DND-41 (cell line): ENCODE results near the gene TBX20.
"Not testable (repeated sequence)": the region's sequence is repeated elsewhere in the genome, so short reads cannot be mapped to it uniquely, and the experiment has no call there.

ENCODE experiments used
- EZH2 ChIP-seq: IDR thresholded peaks from 3 replicates; pipeline ENCODE4 v1.6.1; 2012; ENCODE audit warnings: borderline replicate concordance, low read depth, mild to moderate bottlenecking, moderate library complexity, low read length, inconsistent platforms; ENCODE audit not compliant: severe bottlenecking
- TF ChIP-seq, protein P1 (sequence below): IDR thresholded peaks from 2 replicates; pipeline ENCODE4 v1.5.1; 2012; ENCODE audit warnings: borderline replicate concordance, low read length, moderate library complexity, mild to moderate bottlenecking; ENCODE audit not compliant: poor library complexity, severe bottlenecking; ENCODE audit errors: extremely low read depth

GRCh38 chr7:35204031-35204430, 49.9 kb downstream of the TBX20 start:
- TF ChIP-seq, protein P1, sequence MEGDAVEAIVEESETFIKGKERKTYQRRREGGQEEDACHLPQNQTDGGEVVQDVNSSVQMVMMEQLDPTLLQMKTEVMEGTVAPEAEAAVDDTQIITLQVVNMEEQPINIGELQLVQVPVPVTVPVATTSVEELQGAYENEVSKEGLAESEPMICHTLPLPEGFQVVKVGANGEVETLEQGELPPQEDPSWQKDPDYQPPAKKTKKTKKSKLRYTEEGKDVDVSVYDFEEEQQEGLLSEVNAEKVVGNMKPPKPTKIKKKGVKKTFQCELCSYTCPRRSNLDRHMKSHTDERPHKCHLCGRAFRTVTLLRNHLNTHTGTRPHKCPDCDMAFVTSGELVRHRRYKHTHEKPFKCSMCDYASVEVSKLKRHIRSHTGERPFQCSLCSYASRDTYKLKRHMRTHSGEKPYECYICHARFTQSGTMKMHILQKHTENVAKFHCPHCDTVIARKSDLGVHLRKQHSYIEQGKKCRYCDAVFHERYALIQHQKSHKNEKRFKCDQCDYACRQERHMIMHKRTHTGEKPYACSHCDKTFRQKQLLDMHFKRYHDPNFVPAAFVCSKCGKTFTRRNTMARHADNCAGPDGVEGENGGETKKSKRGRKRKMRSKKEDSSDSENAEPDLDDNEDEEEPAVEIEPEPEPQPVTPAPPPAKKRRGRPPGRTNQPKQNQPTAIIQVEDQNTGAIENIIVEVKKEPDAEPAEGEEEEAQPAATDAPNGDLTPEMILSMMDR, result not testable (repeated sequence)
- TF ChIP-seq EZH2, result not testable (repeated sequence)
